Ureter (tissue), 1 donor: ENCODE measurements around the gene LECT2. TPM values are rescaled to one million over a fixed set of nuclear protein-coding genes. Genes with fewer than 3 reads are reported as not detected.

Experiments used
- DNase-seq: peaks from one replicate; pipeline ENCODE4 v3.0.0-alpha.2; 2020; ENCODE audit warnings: low spot score
- total RNA-seq: library from RNA; stranded (reverse); gene quantifications from one replicate; pipeline ENCODE4 v1.2.4, GENCODE V29; 2023
- donor health status: DM: yes; HTN: yes; CAD: no.

Gene LECT2
- total RNA-seq, 1 donor from 2014 or later: not detected

DNA sequence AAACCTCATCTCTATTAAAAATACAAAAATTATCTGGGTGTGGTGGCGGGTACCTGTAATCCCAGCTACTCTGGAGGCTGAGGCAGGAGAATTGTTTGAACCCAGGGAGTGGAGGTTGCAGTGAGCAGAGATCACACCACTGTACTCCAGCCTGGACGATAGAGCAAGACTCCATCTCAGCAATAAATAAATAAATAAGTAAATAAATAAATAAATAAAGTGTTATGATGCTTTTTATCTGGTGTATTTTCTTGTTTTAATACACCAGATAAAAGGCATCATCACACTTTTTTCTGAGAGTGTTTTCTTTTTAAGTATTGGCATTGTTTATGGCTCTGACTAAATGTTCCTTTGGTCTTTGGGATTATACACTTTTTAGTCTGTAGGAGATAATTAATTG, 24.2 kb upstream of the LECT2 start:
- no peak for DNase-seq

DNA sequence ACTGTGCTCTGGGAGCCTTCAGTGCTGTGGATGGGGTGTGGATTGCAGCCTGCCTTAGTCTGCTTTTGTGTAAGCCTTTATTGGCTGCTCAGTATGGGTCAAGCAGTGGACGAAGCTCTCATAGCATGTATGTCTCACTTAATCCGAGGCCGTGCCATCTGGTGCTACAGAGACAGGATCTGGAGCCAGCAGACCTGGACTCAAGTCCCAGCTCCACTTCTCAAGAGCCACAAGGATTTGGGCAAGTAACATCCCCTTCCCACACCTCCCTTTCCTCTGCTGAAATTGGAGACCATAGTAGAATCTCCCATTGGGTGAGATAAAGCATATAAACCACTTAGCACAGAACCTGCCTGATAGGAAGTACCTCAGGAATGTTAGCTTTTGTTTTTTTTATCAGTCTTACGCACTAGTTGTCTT, 23.4 kb upstream of the LECT2 start:
- DNase-seq: no peak

DNA sequence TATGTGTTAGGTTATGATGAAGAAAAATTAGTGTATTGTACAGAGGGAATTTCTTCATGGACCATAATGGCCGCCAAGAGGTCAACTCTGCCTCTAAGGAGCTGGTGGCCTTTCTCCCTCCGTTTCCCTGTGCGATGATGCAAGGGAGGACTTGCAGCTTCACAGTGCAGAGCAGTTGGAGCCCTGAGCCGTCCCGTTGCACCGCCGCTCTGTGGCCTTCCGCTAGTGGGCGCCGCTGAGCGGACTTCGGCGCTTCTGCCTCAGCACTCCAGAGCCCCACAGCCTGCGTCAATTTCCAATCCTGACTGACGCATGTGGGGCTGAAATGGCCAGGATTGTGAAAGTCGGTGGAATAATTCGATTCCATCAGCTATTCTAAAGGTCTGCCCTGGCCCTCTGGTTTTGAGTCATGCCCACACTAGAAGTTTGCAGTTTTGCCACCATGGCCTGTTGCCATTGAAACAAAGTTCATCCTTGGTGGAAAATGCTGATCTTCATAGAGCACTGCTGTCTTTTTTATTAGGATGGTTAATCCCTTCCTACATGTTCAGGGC, 22.7 kb upstream of the LECT2 start:
- DNase-seq: peak; percentile 59

DNA sequence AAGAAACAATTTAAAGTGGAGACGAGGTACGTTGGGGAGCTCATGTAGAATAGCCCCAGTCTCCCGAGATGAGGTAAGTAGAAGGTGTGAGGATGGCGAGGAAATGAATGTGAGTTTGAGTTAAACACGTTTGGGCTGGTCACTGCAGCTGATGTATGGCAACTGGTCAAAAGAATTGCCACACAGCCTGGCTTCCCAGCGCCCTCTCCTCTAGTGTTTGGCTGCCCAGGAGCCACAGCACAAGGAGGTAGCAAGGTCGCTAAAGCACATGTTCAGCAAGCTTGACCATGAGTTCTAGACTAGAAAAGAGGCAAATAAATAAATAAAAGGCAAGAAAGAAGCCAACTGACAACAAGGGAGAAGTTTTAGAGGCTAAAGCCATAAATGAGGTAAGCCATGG, 21.4 kb upstream of the LECT2 start:
- DNase-seq: no peak

DNA sequence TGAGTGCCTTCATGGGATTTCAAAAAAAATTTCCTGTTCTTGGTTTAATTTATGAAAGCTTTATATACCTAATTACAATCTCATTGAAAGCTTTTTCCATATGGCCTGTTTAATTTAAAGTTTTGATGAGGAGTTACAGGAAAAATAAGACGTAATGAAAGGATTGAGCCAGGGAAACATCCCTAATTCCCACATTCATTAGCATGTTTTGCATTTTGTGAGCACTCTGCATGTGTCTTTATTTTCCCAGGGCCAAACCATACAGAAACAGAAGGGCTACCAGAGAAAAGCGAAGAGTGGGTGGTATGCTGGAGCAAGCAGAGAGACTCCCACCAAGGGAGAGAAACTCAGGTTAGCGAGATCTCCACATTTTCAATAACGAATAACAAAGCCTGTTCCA, 20.3 kb upstream of the LECT2 start:
- no peak for DNase-seq

DNA sequence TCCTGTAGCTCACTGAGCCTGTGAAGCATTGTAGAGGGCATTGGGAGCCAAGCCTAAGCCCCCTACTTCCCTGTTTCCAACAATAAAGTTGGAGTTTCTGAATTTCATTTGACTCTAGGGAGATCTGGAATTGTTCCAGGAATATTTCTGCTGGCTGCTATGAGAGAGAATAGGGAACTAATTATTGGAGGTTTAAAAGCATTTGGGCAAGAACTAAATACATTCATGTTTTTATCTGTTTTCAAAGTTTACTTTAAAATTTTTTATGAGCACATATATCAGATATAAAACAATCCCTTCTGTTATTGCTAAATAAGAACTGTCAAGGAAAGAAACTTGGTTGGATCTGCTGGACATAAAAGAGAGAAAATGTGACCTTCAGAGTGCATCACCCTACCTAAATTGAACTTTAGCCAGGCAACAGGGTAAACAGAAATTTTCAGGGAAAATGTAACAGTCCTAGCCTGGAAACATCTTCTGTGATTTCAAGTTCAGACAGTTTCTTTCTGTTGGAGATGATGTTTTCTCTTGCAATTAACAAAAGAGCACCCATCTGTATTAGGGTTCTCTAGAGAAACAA, 19.3 kb upstream of the LECT2 start:
- no peak for DNase-seq

DNA sequence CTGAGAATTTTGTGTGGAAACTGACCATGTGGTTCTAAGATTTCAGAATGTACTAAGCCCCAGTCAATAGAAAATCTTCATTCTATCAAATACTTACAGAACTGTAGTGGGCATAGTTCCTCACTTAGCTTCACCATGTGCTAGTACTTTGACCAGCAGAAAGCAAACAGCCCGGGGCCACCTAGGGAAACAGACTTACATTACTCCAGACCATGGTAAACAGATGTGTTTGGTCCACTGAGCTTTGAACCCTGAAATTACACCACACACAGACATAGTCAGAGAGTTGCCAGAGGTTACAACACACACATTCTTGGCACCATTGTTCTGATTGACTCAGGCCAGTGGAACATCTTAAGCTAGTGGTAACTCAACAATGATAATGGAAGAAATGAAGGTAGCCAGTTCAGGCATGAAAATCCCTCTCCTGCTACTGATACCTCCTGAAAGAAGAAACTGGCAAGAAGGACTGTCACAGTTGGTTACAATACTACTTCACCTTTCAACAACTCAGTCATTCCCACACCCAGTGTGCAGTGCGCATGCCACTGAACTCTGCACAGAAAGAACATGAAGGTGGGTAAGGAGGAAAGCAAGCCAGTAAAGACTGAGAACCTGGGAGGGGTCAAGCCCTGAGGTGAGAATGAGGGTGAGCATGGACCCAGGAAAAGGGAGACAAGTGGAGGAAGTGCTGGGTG, 18.7 kb upstream of the LECT2 start:
- no peak for DNase-seq

DNA sequence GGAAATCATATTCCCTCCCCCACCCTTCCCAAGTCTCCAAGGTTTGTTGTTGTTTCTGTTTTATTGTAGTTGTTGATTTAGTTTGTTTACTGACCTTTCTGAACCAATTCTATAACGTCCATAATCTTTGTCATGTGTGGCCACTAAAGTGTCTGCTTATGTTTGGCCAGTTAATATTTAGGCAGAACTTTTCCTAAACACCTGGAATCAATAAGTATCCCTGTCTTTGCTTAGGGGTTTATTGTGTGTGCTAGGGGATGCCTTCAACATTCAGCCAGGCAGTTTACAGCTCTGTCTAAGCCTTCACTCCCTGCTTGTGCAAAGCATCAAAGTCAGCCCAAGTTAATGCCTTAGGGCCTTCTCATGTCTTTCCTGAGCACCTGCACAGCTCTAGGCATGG, 16.9 kb upstream of the LECT2 start:
- no peak for DNase-seq

DNA sequence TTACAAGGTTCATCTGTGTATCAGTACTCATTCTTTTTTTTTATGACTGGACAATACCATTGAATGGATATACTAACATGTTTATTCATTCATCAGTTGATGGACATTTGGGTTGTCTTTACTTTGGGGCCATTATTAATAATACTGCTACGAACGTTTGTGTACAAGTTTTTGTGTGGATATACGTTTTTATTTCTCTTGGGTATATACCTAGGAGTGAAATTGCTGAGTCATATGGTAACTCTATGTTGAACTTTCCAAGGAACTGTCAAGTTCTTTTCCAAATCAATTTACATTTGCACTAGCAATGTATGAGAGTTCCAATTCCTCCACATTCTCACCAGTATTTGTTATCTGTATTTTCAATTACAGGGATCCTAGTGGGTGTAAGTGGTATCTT, 12.0 kb upstream of the LECT2 start:
- DNase-seq: no peak

DNA sequence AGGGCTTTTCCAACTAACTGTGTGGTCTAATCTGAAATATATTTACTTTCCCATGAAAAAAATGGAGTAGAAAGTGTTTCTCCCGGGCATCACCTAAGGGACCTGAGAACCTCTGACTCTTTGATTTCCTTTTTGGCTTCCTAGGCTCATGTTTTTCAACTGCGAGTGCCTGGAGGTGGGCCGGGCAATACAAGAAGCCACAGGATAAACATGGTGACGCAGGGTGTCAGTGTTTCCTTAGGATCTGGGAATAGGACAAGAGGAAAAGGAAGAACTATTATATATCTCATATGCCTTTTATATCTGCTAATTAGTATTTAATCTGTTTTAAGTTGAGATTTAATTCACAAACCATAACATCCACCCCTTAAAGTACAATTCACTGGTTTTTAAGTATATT, 11.4 kb upstream of the LECT2 start:
- DNase-seq: no peak

DNA sequence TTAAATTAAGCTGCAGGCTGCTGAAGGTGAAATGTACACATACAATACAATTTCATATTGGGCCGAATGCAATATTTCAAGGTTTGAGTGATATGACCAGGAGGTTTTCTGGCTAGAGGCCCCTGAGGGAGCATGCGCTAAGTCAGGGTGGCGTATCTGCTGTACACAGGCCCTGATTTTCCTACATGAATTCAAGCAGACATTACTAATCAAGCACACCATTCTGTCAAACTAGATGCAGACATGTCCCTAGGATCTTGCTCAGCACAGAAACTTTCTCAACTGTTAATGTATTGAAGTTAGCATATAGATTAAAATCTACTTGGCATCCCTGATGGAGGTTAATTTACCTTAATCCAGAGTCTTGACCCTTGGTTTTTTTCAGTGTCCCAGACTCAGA, 10.7 kb upstream of the LECT2 start:
- no peak for DNase-seq

DNA sequence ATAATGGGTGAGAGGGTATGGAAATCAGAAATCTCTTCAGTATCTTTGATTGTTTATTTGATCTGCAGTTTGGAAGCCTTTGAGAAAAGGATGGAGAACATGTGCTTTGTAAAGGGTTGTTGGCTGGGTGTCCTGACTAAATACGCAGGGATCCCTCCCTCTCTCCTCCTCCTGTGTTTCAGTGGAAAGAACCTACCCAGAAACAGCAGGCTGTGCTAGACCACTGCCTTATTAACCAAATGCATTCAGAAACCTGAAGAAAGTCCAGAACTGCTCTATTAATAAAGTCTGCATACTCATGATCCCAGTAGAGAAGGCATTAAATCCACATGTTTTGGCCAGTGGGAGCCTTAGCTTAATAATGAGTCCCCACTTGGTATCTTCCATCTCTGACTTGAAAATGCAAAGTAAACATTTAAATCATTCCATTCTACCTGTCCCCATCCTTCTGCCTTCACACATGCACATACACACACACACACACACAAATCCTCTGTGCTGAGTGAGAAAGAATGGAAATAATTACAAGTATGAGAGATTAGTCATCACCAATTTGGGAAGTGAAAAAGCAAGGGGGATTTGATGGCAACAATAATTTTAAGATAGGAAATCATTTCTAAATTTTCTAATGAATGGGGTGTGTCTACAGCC, 10.0 kb upstream of the LECT2 start:
- no peak for DNase-seq

DNA sequence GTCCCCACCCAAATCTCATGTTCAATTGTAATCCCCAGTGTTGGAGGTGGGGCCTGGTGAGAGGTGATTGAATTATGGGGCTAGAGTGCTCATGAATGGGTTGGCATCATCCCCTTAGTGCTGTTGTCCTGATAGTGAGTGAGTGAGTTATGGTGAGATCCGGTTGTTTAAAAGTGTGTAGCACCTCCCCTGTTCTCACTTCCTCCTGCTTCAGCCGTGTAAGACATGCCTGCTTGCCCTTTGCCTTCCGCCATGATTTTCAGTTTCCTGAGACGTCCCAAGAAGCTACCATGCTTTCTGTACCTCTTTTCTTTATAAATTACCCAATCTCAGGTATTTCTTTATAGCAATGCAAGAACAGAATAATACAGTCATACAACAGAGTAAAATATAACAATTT, 742 bp upstream of the LECT2 start:
- DNase-seq: no peak

DNA sequence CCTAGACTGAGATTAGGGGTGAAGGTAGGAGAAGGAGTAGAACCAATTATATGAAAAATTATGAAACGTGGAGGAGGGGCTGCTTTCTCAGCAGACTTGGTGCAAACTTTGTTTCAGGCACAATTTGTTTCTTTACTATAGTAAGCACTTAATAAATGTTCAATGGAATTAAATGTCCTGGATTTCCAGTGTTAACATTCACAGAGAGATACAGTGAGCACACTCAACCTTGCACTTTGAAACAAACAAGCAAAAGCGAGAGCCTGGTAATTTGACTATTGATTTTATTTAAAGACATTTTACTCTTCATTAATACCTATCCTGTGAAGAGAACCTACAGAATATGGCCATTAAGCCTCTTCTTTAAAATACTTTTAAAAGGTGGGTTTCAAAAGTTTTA, 933 bp downstream of the LECT2 start:
- DNase-seq: no peak

DNA sequence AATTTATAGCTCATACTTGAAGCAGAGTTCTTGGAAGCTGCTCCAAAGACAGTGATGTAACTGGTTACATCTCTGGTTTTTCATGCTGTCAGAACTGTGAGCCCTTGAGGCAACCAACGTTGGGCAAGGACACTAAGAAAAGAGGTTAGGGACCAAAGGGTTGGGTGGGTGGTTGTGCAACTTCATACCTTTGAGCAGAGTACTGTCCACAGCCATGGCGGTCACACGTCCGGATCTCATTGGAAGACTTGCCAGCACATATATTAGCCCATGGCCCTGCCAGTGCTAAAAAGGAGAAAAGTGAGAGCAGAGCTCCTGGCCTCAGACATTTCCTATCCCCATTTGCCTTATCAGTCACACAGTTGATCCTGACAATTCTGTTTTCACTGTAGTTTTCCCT, 2.1 kb downstream of the LECT2 start:
- DNase-seq: no peak

DNA sequence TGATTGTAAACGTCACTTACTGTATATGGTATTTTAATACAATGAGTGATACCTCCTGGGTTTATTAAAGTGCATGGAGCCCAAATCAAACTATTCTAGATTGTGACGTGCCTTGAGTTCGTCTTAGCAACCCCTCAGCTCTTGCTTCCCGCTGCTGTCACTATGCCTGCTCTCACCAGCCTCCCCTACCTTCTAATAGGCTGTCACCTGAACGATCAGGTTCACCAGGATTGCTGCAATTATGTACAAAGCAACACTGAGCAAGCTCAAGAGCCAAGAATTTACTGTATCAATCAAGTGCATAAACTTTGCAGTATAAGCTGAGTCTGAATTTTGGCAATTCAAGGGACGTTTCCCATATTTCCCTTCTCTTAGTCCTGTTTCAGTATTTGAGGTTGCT, 3.0 kb downstream of the LECT2 start:
- DNase-seq: no peak

DNA sequence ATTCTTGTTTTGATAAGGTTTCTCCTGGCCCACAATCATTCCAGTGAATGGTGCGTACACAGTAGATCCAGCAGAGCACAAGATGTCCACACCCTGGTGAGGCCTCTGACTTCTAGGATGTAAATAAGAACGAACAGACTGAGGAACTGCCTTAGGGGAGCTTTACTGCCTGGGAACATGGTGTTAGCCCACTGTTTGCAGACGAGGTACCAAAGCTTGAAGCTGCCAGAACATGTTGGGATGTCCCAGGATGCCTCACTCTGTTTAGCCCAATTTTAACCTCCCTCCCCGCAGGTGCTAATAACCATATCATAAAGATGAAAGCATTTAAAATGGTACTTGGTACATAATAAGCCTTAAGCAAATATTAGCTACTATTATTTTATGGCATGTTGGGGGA, 3.5 kb downstream of the LECT2 start:
- DNase-seq: no peak

DNA sequence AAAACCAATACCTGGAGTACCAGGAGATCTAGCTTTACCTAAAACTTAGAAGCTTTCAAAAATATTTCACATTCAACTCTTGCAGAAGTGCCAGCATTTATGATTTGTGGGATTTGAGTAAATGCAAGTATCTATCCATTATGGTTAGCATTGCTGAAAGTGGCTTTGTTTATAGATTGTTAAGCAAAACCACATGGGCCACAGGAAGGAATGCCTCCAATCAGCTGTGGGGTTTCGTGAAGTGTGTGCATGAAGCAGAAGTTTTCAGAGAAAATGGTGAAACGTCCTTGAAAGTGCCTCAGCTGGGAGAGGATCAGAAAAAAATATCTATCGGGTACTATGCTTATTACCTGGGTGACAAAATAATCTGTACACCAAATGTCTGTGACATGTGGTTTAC, 4.2 kb downstream of the LECT2 start:
- no peak for DNase-seq

DNA sequence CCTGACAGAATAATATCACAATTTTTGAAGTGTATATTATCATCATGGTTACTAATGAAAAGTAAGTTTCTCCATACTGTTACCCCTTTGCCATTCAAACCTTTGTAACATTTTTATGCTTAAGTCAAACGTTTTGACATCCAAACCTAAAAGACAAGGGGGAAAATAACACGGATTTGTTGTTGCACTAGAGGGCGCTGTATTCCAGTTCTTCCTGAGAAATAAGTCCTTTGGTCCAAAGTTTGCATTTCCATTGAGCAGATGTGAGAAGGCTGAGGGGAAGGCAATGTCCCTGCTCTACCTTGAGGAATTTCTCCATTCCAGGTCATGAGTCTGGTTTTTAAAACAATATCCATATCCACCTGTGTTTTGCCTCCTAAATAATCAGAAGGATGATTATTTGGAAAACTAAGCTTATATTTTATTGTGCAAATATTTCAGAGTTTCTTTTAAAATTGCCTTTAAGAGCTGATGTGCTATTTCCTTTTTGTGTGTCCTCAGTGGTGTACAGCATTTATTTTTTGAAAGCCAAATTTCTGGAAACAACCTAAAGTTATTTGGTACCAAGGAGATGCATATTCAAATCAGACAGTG, 9.7 kb downstream of the LECT2 start:
- peak; percentile 68 for DNase-seq

DNA sequence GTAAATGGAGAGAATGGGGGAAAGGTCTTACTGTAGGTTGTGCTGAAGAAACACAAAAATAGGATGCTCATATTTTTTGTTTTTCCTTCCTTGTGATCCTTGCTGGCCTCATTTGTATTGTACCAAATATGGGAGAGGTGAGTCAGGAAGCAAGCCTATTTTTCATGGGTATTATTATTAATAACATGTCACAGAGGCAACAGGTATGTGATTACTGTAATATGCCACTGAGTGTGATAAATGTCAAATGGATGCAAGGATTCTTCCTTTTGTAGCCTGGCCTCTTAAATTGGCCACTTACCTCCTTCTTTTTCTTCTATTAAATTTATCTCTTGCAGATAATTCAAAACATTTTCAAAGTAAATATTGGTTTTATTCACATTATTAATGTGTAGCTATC, 10.2 kb downstream of the LECT2 start:
- no peak for DNase-seq

DNA sequence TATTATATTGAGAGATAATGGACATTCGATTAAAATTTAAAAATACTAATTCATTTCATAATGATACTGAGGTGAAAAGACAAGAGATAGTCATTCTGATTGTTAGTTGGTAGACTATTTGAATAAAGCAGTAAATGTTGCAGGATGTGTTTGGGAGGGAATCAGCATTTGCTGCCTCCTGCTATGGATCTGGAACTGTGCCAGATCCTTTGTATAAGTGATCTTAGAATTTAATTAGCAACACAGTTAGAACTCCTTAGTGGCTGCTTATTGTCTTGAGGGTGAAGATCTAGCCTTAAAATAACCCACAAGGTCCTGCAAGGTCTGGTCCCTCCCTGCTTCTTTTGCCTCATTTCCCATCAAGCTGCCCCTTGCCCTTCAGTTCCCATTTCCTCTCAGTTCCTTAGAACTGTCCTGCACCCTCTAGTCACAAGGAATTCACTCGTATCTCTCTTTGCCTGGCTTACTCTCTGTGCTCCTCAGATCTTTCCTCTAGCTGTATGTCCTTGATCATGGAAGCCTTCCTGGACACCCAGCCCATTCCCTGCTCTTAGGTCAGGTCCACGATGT, 12.5 kb downstream of the LECT2 start:
- no peak for DNase-seq

DNA sequence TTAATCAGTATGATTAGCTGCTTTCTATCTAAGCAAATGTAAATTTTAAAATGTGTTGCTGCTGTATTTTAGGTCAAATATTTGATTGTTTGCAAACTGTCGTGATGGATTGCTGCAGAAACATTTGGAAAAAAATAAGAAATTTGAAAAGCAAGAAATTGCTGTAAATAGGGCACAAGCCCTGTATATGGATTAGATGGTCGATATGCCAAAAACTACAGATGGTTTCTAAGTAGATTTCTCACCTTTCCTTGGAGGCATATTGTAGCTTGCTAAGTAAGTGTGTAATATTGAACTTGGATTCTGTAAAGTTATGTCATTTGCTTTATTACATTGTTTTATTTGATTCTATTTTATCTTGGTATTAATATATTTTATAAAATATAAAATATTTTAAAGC, 13.1 kb downstream of the LECT2 start:
- no peak for DNase-seq
